Lower leg skin (tissue), 3 donors: ENCODE data around the gene TSBP1.

Experiments
- POLR2A ChIP-seq, 2 donors: fragments of 450-650 bp; IDR thresholded peaks; one replicate each; pipeline ENCODE4 v1.6.1; 2016 to 2017; ENCODE audit warnings: antibody characterized with exemption in 2 of 2, mild to moderate bottlenecking in 1 of 2, moderate library complexity in 1 of 2
- TF ChIP-seq, protein P1 (sequence below), 3 donors: fragments of 450-650 bp; IDR thresholded peaks; one replicate each; pipeline ENCODE4 v1.5.1; 2016; ENCODE audit warnings: antibody characterized with exemption in 3 of 3, mild to moderate bottlenecking in 3 of 3, moderate library complexity in 2 of 3

DNA sequence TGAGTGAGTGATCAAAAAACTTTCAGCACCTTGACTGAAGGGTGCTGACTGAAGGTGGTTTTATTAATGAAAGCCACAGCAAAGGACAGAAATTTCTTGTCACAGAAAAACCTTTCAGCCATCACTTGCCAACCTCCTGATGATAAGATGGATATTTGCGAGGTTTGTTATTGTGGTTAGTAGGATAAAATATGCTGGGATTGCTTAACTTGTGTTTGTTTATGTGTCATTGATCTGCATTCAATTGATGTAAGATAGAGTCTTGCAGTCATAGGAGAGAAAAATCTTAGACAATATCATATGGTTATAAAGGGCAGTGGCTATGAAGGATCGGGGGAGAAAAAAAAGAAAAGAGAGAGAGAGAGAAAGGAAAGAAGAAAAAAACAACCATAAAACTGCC is 1.2 kb downstream of the TSBP1 start:
- TF ChIP-seq, protein P1, sequence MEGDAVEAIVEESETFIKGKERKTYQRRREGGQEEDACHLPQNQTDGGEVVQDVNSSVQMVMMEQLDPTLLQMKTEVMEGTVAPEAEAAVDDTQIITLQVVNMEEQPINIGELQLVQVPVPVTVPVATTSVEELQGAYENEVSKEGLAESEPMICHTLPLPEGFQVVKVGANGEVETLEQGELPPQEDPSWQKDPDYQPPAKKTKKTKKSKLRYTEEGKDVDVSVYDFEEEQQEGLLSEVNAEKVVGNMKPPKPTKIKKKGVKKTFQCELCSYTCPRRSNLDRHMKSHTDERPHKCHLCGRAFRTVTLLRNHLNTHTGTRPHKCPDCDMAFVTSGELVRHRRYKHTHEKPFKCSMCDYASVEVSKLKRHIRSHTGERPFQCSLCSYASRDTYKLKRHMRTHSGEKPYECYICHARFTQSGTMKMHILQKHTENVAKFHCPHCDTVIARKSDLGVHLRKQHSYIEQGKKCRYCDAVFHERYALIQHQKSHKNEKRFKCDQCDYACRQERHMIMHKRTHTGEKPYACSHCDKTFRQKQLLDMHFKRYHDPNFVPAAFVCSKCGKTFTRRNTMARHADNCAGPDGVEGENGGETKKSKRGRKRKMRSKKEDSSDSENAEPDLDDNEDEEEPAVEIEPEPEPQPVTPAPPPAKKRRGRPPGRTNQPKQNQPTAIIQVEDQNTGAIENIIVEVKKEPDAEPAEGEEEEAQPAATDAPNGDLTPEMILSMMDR (IDR thresholded peaks at IDR 0.05): no peak
- TF ChIP-seq POLR2A (IDR thresholded peaks at IDR 0.05): no peak
